Mesendoderm (in vitro differentiated cells): Measurements from ENCODE around the gene YPEL1.
"Not testable (repeated sequence)": the region's sequence is repeated elsewhere in the genome, so short reads cannot be mapped to it uniquely, and the experiment has no call there.

Experiments used
- DNase-seq: peaks from one replicate; pipeline ENCODE4 v3.0.0; 2013
- H2AK5ac ChIP-seq: 2 replicates; pipeline ENCODE4 v1.6.1; 2013; ENCODE audit warnings: low read length, inconsistent platforms
- H2BK120ac ChIP-seq: 2 replicates; pipeline ENCODE4 v1.6.1; 2013; ENCODE audit warnings: low read depth, mild to moderate bottlenecking, low read length, moderate library complexity, mixed read lengths
- H2BK15ac ChIP-seq: replicated peaks from 2 replicates; pipeline ENCODE4 v1.6.1; 2013; ENCODE audit warnings: low read depth, mild to moderate bottlenecking, moderate library complexity
- H2BK5ac ChIP-seq: 2 replicates; pipeline ENCODE4 v1.6.1; 2013; ENCODE audit warnings: low read length, inconsistent platforms
- H3K18ac ChIP-seq: 2 replicates; pipeline ENCODE4 v1.6.1; 2013; ENCODE audit warnings: mild to moderate bottlenecking, low read length, mixed read lengths
- H3K23ac ChIP-seq: one replicate; pipeline ENCODE4 v1.6.1; 2013; ENCODE audit warnings: low read length
- H3K27ac ChIP-seq: 2 replicates; pipeline ENCODE4 v1.5.1; 2013; ENCODE audit warnings: low read depth, mild to moderate bottlenecking, inconsistent platforms, low read length, moderate library complexity
- H3K27me3 ChIP-seq: 2 replicates; pipeline ENCODE4 v1.6.1; 2013; ENCODE audit warnings: low read length, control low read depth, mild to moderate bottlenecking, inconsistent platforms; ENCODE audit not compliant: insufficient read depth, poor library complexity
- H3K36me3 ChIP-seq: 2 replicates; pipeline ENCODE4 v1.6.1; 2013; ENCODE audit warnings: low read length, inconsistent platforms; ENCODE audit not compliant: control insufficient read depth, insufficient read depth
- H3K4ac ChIP-seq: one replicate; pipeline ENCODE4 v1.6.1; 2013; ENCODE audit warnings: low read depth, mild to moderate bottlenecking, low read length, moderate library complexity
- H3K4me1 ChIP-seq: 2 replicates; pipeline ENCODE4 v1.6.1; 2013; ENCODE audit warnings: low read depth, low read length, inconsistent platforms; ENCODE audit not compliant: control insufficient read depth
- H3K4me2 ChIP-seq: 2 replicates; pipeline ENCODE4 v1.6.1; 2013; ENCODE audit warnings: low read length
- H3K4me3 ChIP-seq: 2 replicates; pipeline ENCODE4 v1.5.1; 2013; ENCODE audit warnings: mild to moderate bottlenecking, low read length
- H3K56ac ChIP-seq: one replicate; pipeline ENCODE4 v1.6.1; 2013; ENCODE audit warnings: low read length
- H3K79me1 ChIP-seq: 2 replicates; pipeline ENCODE4 v1.6.1; 2013; ENCODE audit warnings: low read length, inconsistent platforms
- H3K79me2 ChIP-seq: 2 replicates; pipeline ENCODE4 v1.6.1; 2013; ENCODE audit warnings: mild to moderate bottlenecking, low read length; ENCODE audit not compliant: control insufficient read depth, insufficient read depth
- H3K9ac ChIP-seq: 2 replicates; pipeline ENCODE4 v1.6.1; 2013; ENCODE audit warnings: low read length, inconsistent platforms
- H4K5ac ChIP-seq: one replicate; pipeline ENCODE4 v1.6.1; 2013; ENCODE audit warnings: low read length
- H4K8ac ChIP-seq: one replicate; pipeline ENCODE4 v1.6.1; 2013; ENCODE audit warnings: low read depth, mild to moderate bottlenecking, control low read depth, low read length, moderate library complexity
- WGBS: extraction: QIAGEN DNeasy Blood & Tissue Kit; methylation state at CpG from one replicate; pipeline ENCODE4 v1.1.7; 2013; ENCODE audit warnings: low lambda C conversion rate, missing lambda C conversion rate; ENCODE audit not compliant: insufficient coverage; ENCODE audit errors: extremely low coverage; 5-methylcytosine and 5-hydroxymethylcytosine counted together

Gene YPEL1

GRCh38 chr22:21692856-21693255 lies 42.7 kb downstream of the YPEL1 start:
- not testable (repeated sequence) for H2BK15ac ChIP-seq, H3K27me3 ChIP-seq, H2AK5ac ChIP-seq, H3K9ac ChIP-seq, DNase-seq, H3K27ac ChIP-seq, H3K56ac ChIP-seq, H3K4ac ChIP-seq, H4K8ac ChIP-seq, H3K79me2 ChIP-seq, H4K5ac ChIP-seq, H2BK120ac ChIP-seq, H3K4me2 ChIP-seq, H3K18ac ChIP-seq, H3K4me3 ChIP-seq, H3K4me1 ChIP-seq, H2BK5ac ChIP-seq, H3K23ac ChIP-seq, H3K79me1 ChIP-seq
- WGBS, result no CpG with 5 or more reads among the region's 9 CpGs
- peaks cover 11% of the 10 kb centered on the region for H3K36me3 ChIP-seq

GRCh38 chr22:21691816-21692215 lies 43.8 kb downstream of the YPEL1 start:
- H3K27me3 ChIP-seq, result no peaks in the 10 kb centered on the region
- H3K18ac ChIP-seq, result no peak overlapping the region
- DNase-seq, result no peak
- WGBS, result no CpG with 5 or more reads among the region's 16 CpGs
- no peaks in the 10 kb centered on the region for H3K79me1 ChIP-seq
- H3K4ac ChIP-seq, result no peak overlapping the region
- H2AK5ac ChIP-seq, result no peak overlapping the region
- no peak overlapping the region for H3K23ac ChIP-seq
- H3K56ac ChIP-seq, result no peak overlapping the region
- H2BK120ac ChIP-seq, result no peak overlapping the region
- H3K36me3 ChIP-seq, result peaks cover 8% of the 10 kb centered on the region
- no peak overlapping the region for H3K9ac ChIP-seq
- H3K4me1 ChIP-seq, result no peaks in the 10 kb centered on the region
- no peak overlapping the region for H4K5ac ChIP-seq
- no peak overlapping the region for H4K8ac ChIP-seq
- H3K4me3 ChIP-seq, result no peak overlapping the region
- H2BK15ac ChIP-seq, result no peak overlapping the region
- H3K27ac ChIP-seq, result no peak overlapping the region
- H2BK5ac ChIP-seq, result no peak overlapping the region
- H3K4me2 ChIP-seq, result no peak overlapping the region
- H3K79me2 ChIP-seq, result no peaks in the 10 kb centered on the region

DNA sequence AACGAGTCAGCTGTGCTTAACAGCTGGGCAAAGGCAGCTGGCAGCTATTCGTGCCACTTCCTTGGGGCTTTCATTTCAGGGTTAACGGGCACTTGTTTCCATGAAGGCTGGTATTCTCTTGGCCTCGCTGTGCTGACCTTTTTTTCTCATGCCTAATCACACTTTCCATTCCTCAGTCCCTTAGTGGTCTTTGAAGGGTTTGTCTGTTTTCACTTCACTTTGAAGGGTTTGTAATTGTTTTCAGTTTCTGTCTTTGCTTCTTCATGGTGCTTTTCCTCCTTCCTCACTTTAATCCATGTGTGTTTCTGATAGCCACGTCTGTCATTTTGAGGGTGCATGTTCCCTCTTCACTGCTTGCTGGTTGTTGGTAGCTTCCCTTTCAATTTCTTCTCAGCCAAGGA lies 45.2 kb downstream of the YPEL1 start:
- no peak overlapping the region for H2AK5ac ChIP-seq
- H3K9ac ChIP-seq, result no peak overlapping the region
- DNase-seq, result no peak
- no peak overlapping the region for H3K23ac ChIP-seq
- H3K4me3 ChIP-seq, result no peak overlapping the region
- H3K4me2 ChIP-seq, result no peak overlapping the region
- H4K8ac ChIP-seq, result no peak overlapping the region
- no peak overlapping the region for H2BK120ac ChIP-seq
- no peaks in the 10 kb centered on the region for H3K27me3 ChIP-seq
- H4K5ac ChIP-seq, result no peak overlapping the region
- H3K36me3 ChIP-seq, result peaks cover 4% of the 10 kb centered on the region
- H3K4me1 ChIP-seq, result no peaks in the 10 kb centered on the region
- H3K27ac ChIP-seq, result no peak overlapping the region
- no peak overlapping the region for H2BK5ac ChIP-seq
- no peaks in the 10 kb centered on the region for H3K79me1 ChIP-seq
- no peak overlapping the region for H3K56ac ChIP-seq
- no peak overlapping the region for H2BK15ac ChIP-seq
- no peak overlapping the region for H3K4ac ChIP-seq
- H3K79me2 ChIP-seq, result no peaks in the 10 kb centered on the region
- WGBS, result no CpG with 5 or more reads among the region's 5 CpGs
- H3K18ac ChIP-seq, result no peak overlapping the region

- H3K36me3 ChIP-seq, result peaks cover 3% of the 10 kb centered on the region
- H4K8ac ChIP-seq, result no peak overlapping the region
- no peak overlapping the region for H2AK5ac ChIP-seq
- no peak overlapping the region for H2BK5ac ChIP-seq
- no peaks in the 10 kb centered on the region for H3K79me2 ChIP-seq
- H4K5ac ChIP-seq, result no peak overlapping the region
- H3K23ac ChIP-seq, result no peak overlapping the region
- H2BK15ac ChIP-seq, result no peak overlapping the region
- no peaks in the 10 kb centered on the region for H3K79me1 ChIP-seq
- H3K4me1 ChIP-seq, result no peaks in the 10 kb centered on the region
- no peak for DNase-seq
- no peak overlapping the region for H3K4me2 ChIP-seq
- H3K4ac ChIP-seq, result no peak overlapping the region
- no peak overlapping the region for H3K9ac ChIP-seq
- H2BK120ac ChIP-seq, result no peak overlapping the region
- no peaks in the 10 kb centered on the region for H3K27me3 ChIP-seq
- H3K27ac ChIP-seq, result no peak overlapping the region
- no peak overlapping the region for H3K18ac ChIP-seq
- no peak overlapping the region for H3K56ac ChIP-seq
- WGBS, result no CpG with 5 or more reads among the region's 20 CpGs
- no peak overlapping the region for H3K4me3 ChIP-seq
These were observed 46.8 kb downstream of the YPEL1 start for GRCh38 chr22:21688706-21689381.

DNA sequence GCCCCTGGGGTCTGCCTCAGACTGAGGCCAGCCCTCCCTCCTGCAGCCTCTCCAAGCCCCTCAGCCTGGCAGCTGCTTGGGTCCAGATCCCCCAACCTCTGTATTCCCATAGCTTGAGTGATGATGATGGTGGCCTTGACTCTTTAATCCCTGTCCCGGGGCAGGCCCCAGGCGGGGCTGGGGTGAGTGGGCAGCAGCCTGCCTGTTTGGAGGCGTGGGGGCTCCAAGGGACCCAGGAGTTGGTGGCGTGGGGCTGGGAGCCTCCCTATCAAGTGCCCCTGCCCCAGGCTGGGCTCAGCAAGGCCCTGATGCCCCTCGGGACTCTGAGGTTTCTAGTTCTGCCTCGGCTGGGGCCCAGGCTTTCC lies 47.3 kb downstream of the YPEL1 start:
- no peak overlapping the region for H3K4ac ChIP-seq
- H3K27ac ChIP-seq, result no peak overlapping the region
- H2BK120ac ChIP-seq, result no peak overlapping the region
- no peaks in the 10 kb centered on the region for H3K79me1 ChIP-seq
- no peaks in the 10 kb centered on the region for H3K79me2 ChIP-seq
- H4K8ac ChIP-seq, result no peak overlapping the region
- H3K4me1 ChIP-seq, result no peaks in the 10 kb centered on the region
- H3K36me3 ChIP-seq, result no peaks in the 10 kb centered on the region
- no peak overlapping the region for H2AK5ac ChIP-seq
- H3K23ac ChIP-seq, result no peak overlapping the region
- no peak overlapping the region for H3K4me2 ChIP-seq
- no CpG with 5 or more reads among the region's 6 CpGs for WGBS
- H4K5ac ChIP-seq, result no peak overlapping the region
- H2BK5ac ChIP-seq, result no peak overlapping the region
- H3K27me3 ChIP-seq, result no peaks in the 10 kb centered on the region
- no peak for DNase-seq
- H3K9ac ChIP-seq, result no peak overlapping the region
- no peak overlapping the region for H3K56ac ChIP-seq
- no peak overlapping the region for H2BK15ac ChIP-seq
- H3K18ac ChIP-seq, result no peak overlapping the region
- no peak overlapping the region for H3K4me3 ChIP-seq

DNA sequence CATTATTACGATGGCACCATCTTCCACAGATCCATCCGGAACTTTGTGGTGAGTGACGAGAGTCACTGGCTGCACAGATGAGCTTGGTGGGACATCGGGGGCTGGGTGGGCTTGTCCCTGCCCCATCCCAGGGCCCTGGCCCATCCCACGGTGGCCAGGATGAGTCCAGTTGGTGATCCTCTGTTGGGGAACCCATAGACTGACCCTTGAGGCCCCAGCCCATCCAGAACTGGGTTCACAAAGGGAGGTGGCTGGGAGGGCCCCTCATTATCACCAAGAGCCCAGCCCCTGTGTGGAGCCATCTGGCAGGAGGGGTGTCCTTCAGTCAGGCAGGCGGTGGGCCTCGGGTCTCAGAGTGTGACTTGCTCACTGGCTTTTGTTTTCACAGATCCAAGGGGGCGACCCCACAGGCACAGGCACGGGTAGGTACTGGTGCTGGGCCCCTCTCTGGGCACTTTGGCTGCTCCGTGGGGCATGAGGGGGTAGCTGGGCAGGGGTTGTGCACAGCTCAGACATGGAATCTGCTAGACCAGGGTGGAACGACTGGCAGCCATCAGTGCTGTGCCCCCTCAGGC lies 47.8 kb downstream of the YPEL1 start:
- Histone ChIP-seq H4K8ac (no peak overlapping the region), H3K27me3 (no peaks in the 10 kb centered on the region), H3K9ac (no peak overlapping the region), H2BK120ac (no peak overlapping the region), H2BK15ac (no peak overlapping the region), H3K4me2 (no peak overlapping the region), H3K36me3 (no peaks in the 10 kb centered on the region), H3K18ac (no peak overlapping the region), H3K4me3 (no peak overlapping the region), H3K4ac (no peak overlapping the region), H3K23ac (no peak overlapping the region), H3K4me1 (no peaks in the 10 kb centered on the region), H3K56ac (no peak overlapping the region), H3K79me2 (no peaks in the 10 kb centered on the region), H2AK5ac (no peak overlapping the region), H3K79me1 (no peaks in the 10 kb centered on the region), H4K5ac (no peak overlapping the region), H2BK5ac (no peak overlapping the region), H3K27ac (no peak overlapping the region)
- no peak for DNase-seq
- no CpG with 5 or more reads among the region's 11 CpGs for WGBS
